EL (cell line): ENCODE results near the gene AANAT.

Experiments used
- DNase-seq: peaks from one replicate; pipeline ENCODE4 v3.0.0-alpha.2; 2016

Gene AANAT

GRCh38 chr17:76491271-76492122, 24.1 kb downstream of the AANAT start:
- DNase-seq, result no peak

- no peak for DNase-seq
Observed at GRCh38 chr17:76492123-76492988, 25.0 kb downstream of the AANAT start.

- DNase-seq, result peak; percentile 90
Observed at GRCh38 chr17:76492989-76493501, 25.6 kb downstream of the AANAT start.

GRCh38 chr17:76493505-76494167, 26.2 kb downstream of the AANAT start:
- no peak for DNase-seq

- DNase-seq, result no peak
Observed at GRCh38 chr17:76495663-76496400, 28.4 kb downstream of the AANAT start.

GRCh38 chr17:76496464-76496863, 29.1 kb downstream of the AANAT start:
- no peak for DNase-seq

- DNase-seq, result no peak
Observed at GRCh38 chr17:76497699-76497978, 30.2 kb downstream of the AANAT start.

GRCh38 chr17:76497979-76498875, 30.8 kb downstream of the AANAT start:
- DNase-seq, result peak; percentile 96

GRCh38 chr17:76498876-76499251, 31.5 kb downstream of the AANAT start:
- no peak for DNase-seq

- no peak for DNase-seq
Observed at GRCh38 chr17:76499267-76499667, 31.9 kb downstream of the AANAT start.

- DNase-seq, result no peak
Observed at GRCh38 chr17:76500074-76500746, 32.8 kb downstream of the AANAT start.

GRCh38 chr17:76500747-76501017, 33.3 kb downstream of the AANAT start:
- no peak for DNase-seq

GRCh38 chr17:76501018-76501826, 33.8 kb downstream of the AANAT start, which contains the start of gene RHBDF2:
Gene RHBDF2, minus strand, starts transcription at chr17:76501423. Its CDS starts 19,899 bp downstream, at chr17:76481524.
- peak; percentile 87 for DNase-seq

GRCh38 chr17:76501827-76502307, 34.5 kb downstream of the AANAT start:
- DNase-seq, result no peak

- no peak for DNase-seq
Observed at GRCh38 chr17:76502341-76503211, 35.2 kb downstream of the AANAT start.

GRCh38 chr17:76504117-76504516, 36.7 kb downstream of the AANAT start:
- DNase-seq, result no peak

GRCh38 chr17:76506408-76507345, 39.3 kb downstream of the AANAT start:
- peak; percentile 71 for DNase-seq
